22Rv1 (cell line): ENCODE data around the gene MGAT3.

Experiments
- CTCF ChIP-seq: fragments of 450-650 bp; IDR thresholded peaks from 2 replicates; pipeline ENCODE4 v1.5.1; 2017; ENCODE audit warnings: mild to moderate bottlenecking
- ZFX ChIP-seq: fragments of 450-650 bp; IDR thresholded peaks from 2 replicates; pipeline ENCODE4 v1.6.1; 2017; ENCODE audit warnings: antibody characterized with exemption, borderline replicate concordance

DNA sequence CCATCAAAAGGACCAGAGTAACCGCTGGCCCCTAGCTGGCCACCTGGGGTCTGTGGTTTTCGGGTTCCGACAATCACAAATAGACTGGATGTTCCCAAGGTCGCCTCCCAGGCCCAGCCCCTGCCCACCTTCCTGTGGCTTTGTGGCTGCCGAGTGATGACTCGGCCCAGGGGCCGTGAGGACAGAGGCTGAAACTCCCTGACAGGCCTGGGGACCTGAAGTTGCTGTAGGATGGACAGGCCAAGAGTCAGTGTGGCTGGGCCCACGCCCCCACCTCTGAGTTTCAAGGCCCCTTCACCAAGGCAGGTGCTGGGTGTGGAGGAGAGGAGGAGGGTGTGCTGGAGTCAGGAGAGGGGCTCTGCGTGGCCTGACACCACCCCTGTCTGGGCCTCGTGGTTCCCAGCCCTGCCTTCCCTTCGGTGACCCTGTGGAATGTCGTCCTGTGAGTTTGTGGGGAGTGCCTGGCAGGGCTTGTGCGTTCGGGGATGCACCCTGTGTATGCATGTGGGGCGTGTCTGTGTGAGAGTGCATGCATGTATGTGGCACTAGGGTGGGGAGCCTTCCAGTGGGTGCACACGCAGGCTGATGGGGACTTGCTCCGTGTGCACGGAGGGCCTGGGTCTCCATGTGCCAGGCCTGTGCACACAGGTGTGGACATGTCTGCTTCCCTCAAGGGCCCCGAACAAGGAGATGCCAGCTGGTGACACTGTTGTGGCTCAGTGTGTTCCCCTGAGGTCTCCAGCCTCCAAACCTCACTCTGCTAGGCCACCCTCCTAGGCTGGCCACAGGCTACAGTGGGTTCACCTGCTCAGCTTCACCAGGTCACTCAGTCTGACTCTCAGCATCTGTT, 8.4 kb upstream of the MGAT3 start:
- no peak for TF ChIP-seq CTCF
- TF ChIP-seq ZFX = no peak
